Measurements from ENCODE around the gene EPN3. TPM values are rescaled to one million over a fixed set of nuclear protein-coding genes. Genes with fewer than 3 reads are reported as not detected.

EPN3 gene
- total RNA-seq, 1 experiment from 2014 or later = 0.09 TPM

DNA sequence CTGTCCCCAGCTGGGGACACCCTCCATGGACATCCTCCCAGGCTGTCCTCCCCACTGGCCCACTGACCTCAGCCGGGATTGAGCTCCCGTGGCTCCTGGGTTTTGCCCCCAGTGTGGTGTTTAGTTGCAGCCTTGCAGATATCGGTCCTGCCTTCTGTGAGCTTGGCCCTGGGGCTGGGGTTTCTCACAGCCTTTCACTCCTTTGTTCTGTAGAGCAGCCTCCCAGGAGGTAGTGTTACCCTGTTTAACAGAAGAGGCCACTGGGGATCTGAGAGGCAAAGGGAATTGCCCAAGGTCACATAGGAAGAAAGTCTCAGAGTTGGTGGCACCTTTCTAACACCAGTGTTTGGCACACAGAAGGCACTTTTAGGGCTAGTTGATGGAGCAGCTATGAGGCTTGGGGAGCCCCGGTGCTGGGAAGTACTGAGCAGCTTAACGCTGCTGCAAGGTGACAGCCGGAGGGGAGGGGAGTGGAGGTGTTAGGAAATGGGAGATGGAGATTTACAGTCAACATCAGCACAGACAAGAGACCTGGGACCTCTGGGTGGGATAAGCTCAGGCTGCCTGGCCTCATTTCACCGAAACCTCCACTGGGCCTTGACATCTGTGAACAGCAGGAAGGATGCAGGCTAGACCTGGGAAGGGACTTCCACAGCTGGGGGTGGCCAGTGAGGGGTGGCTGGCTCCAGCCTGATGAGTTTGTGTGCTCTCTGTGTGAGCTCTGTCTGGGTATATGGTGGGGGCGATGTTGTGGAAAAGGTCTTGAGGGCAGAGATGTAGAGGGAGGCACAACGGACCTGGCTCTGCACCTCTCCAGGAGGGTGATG, 54.1 kb downstream of the EPN3 start:
- POLR2A ChIA-PET (ENCODE audit: low non-redundant PET) = no interaction called here
- no peak for TF ChIP-seq EZH2 (IDR thresholded peaks at IDR 0.05; ENCODE audit: borderline replicate concordance, low read depth, low read length, poor library complexity, severe bottlenecking)
- TF ChIP-seq, protein P1, sequence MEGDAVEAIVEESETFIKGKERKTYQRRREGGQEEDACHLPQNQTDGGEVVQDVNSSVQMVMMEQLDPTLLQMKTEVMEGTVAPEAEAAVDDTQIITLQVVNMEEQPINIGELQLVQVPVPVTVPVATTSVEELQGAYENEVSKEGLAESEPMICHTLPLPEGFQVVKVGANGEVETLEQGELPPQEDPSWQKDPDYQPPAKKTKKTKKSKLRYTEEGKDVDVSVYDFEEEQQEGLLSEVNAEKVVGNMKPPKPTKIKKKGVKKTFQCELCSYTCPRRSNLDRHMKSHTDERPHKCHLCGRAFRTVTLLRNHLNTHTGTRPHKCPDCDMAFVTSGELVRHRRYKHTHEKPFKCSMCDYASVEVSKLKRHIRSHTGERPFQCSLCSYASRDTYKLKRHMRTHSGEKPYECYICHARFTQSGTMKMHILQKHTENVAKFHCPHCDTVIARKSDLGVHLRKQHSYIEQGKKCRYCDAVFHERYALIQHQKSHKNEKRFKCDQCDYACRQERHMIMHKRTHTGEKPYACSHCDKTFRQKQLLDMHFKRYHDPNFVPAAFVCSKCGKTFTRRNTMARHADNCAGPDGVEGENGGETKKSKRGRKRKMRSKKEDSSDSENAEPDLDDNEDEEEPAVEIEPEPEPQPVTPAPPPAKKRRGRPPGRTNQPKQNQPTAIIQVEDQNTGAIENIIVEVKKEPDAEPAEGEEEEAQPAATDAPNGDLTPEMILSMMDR (conservative IDR thresholded peaks at IDR 0.05; ENCODE audit: low read depth, low read length) = no peak

DNA sequence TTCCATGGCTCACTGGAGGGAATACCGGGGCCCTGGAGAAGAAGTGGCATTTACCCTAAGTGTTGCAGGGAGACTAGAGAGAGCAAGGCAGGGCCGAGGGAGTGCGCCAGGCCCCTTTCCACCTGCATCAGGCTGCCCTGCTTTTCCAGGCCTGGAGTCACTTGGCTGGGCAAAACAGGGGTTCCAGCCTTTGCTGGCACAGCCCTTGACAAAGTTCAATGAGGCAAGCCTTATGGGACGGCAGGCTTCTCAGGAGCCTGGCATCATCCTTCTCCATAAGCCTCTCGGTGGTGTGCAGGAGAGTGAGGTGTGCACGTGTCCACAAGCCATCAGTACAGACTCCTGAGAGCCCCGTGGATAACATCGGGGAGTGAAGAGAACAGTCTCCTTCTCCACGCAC, 55.0 kb downstream of the EPN3 start:
- no peak for TF ChIP-seq EZH2 (IDR thresholded peaks at IDR 0.05; ENCODE audit: borderline replicate concordance, low read depth, low read length, poor library complexity, severe bottlenecking)
- TF ChIP-seq, protein P1 (conservative IDR thresholded peaks at IDR 0.05; ENCODE audit: low read depth, low read length) = no peak
- BruUV-seq (replicated peaks) = no TSS peak
- Histone ChIP-seq H3K4me3 (ENCODE audit: low read depth, low read length, poor library complexity, severe bottlenecking) (no peak overlapping the region), H3K36me3 (ENCODE audit: insufficient read depth, low read length, poor library complexity, severe bottlenecking) (no peaks in the 10 kb centered on the region), H3K4me1 (ENCODE audit: insufficient read depth, low read length, poor library complexity, severe bottlenecking) (no peaks in the 10 kb centered on the region), H3K27me3 (replicated peaks; ENCODE audit: insufficient read depth, low read depth, low read length, poor library complexity) (no peaks in the 10 kb centered on the region), H3K27ac (ENCODE audit: low read depth, low read length, poor library complexity, severe bottlenecking) (no peak overlapping the region), H3K9me3 (ENCODE audit: low read depth, low read length, poor library complexity, severe bottlenecking) (no peaks in the 10 kb centered on the region)
- intact Hi-C loops (cut with micrococcal nuclease; ENCODE audit: unreplicated experiment) = no loop called here
- DNase-seq (ENCODE audit: low spot score) = no peak
- ChIA-PET POLR2A (ENCODE audit: low non-redundant PET) (no interaction called here), CTCF (no interaction called here)

More for the DNA sequence above, 54.1 kb downstream of the EPN3 start:
- Histone ChIP-seq H3K27ac (ENCODE audit: low read depth, low read length, poor library complexity, severe bottlenecking) (no peak overlapping the region), H3K4me1 (ENCODE audit: insufficient read depth, low read length, poor library complexity, severe bottlenecking) (no peaks in the 10 kb centered on the region), H3K36me3 (ENCODE audit: insufficient read depth, low read length, poor library complexity, severe bottlenecking) (no peaks in the 10 kb centered on the region), H3K4me3 (ENCODE audit: low read depth, low read length, poor library complexity, severe bottlenecking) (no peak overlapping the region), H3K9me3 (ENCODE audit: low read depth, low read length, poor library complexity, severe bottlenecking) (no peaks in the 10 kb centered on the region), H3K27me3 (replicated peaks; ENCODE audit: insufficient read depth, low read depth, low read length, poor library complexity) (no peaks in the 10 kb centered on the region)
- no peak for DNase-seq (ENCODE audit: low spot score)
- CTCF ChIA-PET = no interaction called here
- intact Hi-C loops (cut with micrococcal nuclease; ENCODE audit: unreplicated experiment) = no loop called here
- BruUV-seq (replicated peaks) = no TSS peak

DNA sequence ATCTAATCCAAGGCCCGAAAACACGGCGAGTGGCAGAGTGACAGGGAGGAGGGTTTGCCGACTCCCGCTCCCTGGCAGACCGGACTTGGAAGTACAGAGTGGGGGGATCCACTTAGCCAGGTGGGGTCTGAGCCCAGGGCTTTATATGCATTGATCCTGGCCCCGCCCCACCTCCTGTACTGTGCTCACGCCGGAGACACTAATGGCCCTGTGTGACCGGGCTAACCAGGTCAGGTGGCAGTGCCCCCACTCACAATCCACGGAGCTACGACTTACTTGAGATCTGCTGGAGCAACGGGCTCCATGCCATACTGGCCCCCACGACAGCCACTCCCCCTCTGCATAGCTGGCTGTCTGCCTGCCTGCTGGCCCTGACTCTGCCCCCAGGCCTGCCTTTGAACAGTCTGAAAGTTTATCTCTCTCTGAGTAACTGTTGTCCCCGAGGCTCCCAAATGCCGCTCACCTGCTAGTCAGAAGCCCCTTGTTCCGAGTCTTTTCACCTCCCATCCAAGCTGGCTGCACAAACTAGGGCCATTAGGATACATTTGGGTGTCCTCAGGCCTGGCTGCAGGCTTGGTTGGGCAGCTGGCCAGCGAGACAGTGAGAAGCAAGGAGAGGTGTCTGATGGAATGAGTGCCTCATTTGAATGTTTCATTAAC, 56.0 kb downstream of the EPN3 start:
- Histone ChIP-seq H3K4me3 (ENCODE audit: low read depth, low read length, poor library complexity, severe bottlenecking) (no peak overlapping the region), H3K4me1 (ENCODE audit: insufficient read depth, low read length, poor library complexity, severe bottlenecking) (no peaks in the 10 kb centered on the region), H3K27me3 (replicated peaks; ENCODE audit: insufficient read depth, low read depth, low read length, poor library complexity) (no peaks in the 10 kb centered on the region), H3K27ac (ENCODE audit: low read depth, low read length, poor library complexity, severe bottlenecking) (no peak overlapping the region), H3K36me3 (ENCODE audit: insufficient read depth, low read length, poor library complexity, severe bottlenecking) (no peaks in the 10 kb centered on the region), H3K9me3 (ENCODE audit: low read depth, low read length, poor library complexity, severe bottlenecking) (no peaks in the 10 kb centered on the region)
- TF ChIP-seq, protein P1 (conservative IDR thresholded peaks at IDR 0.05; ENCODE audit: low read depth, low read length) = no peak
- TF ChIP-seq EZH2 (IDR thresholded peaks at IDR 0.05; ENCODE audit: borderline replicate concordance, low read depth, low read length, poor library complexity, severe bottlenecking) = no peak
- intact Hi-C loops (cut with micrococcal nuclease; ENCODE audit: unreplicated experiment) = no loop called here
- ChIA-PET POLR2A (ENCODE audit: low non-redundant PET) (no interaction called here), CTCF (interaction anchor here (0.6 kb wide), 1 partner anchor 28 kb away, joined by 3 read pairs; no protein-coding TSS in a partner anchor)
- no TSS peak for BruUV-seq (replicated peaks)
- DNase-seq (ENCODE audit: low spot score) = no peak

Measured in A673 (cell line).